ENCODE results near the gene DCLK1. TPM values are rescaled to one million over a fixed set of nuclear protein-coding genes. Genes with fewer than 3 reads are reported as not detected.

The DCLK1 gene
- total RNA-seq, 1 donor from 2014 or later, result 4.5 TPM

DNA sequence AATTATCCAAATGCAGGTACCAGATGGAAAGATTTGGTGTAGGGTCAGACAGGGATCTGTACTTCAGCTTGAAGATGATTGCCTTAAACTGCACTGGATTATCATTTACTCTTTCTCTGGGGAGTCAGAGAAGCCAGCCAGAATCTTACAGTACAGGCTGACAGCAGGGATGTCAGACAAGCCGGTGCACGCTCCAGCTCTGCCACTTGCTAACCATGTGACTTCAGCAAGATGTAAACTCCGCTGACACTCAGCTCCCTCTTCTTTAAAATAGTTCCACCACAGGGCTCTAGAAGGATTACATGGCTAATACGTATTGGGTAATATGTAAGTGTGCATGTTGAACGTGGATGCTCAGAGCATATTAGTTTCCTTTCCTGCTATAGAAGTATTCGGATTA, 403.3 kb downstream of the DCLK1 start:
- no peak for TF ChIP-seq CTCF (IDR thresholded peaks at IDR 0.05)
- ATAC-seq (no peak), DNase-seq (no peak)
- Histone ChIP-seq H3K4me1 (peaks cover 7% of the 10 kb centered on the region), H3K36me3 (no peaks in the 10 kb centered on the region), H3K27ac (no peak overlapping the region), H3K4me3 (no peak overlapping the region), H3K9me3 (no peaks in the 10 kb centered on the region), H3K27me3 (no peaks in the 10 kb centered on the region)
- intact Hi-C loops (cut with DNase I), result no loop called here

GRCh38 chr13:35724446-35724845, 406.7 kb downstream of the DCLK1 start:
- peaks cover 10% of the 10 kb centered on the region for H3K4me1 ChIP-seq
- H3K27ac ChIP-seq, result no peak overlapping the region
- ATAC-seq (no peak), DNase-seq (no peak)
- no peaks in the 10 kb centered on the region for H3K9me3 ChIP-seq
- H3K36me3 ChIP-seq, result no peaks in the 10 kb centered on the region
- H3K4me3 ChIP-seq, result no peak overlapping the region
- TF ChIP-seq CTCF (IDR thresholded peaks at IDR 0.05), result no peak
- H3K27me3 ChIP-seq, result no peaks in the 10 kb centered on the region
- intact Hi-C loops (cut with DNase I), result no loop called here

DNA sequence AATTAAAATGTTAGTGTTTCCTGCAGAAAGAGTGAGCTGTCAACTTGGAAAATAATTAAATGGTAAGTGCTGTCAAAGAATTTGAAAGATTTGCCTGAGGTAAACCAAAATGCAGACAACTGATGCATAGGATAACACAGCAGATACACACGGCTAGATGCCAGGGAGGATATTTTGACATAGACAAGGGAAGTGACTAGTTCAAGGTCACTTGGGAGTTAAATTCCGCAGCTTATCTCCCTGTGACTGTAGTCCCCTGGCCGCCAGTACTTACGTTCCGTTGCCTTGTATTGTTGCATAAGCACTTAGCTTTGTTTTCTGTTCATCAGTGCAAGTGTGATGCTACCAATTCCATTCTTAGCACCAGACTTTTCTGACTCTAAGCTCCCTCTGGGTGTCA, 407.4 kb downstream of the DCLK1 start:
- no peaks in the 10 kb centered on the region for H3K36me3 ChIP-seq
- H3K4me3 ChIP-seq, result no peak overlapping the region
- H3K9me3 ChIP-seq, result no peaks in the 10 kb centered on the region
- H3K4me1 ChIP-seq, result peaks cover 10% of the 10 kb centered on the region
- intact Hi-C loops (cut with DNase I), result no loop called here
- H3K27me3 ChIP-seq, result no peaks in the 10 kb centered on the region
- H3K27ac ChIP-seq, result no peak overlapping the region
- ATAC-seq, result no peak
- TF ChIP-seq CTCF (IDR thresholded peaks at IDR 0.05), result no peak
- DNase-seq, result no peak

GRCh38 chr13:35723053-35723461, 408.1 kb downstream of the DCLK1 start:
- no peak for DNase-seq
- intact Hi-C loops (cut with DNase I), result no loop called here
- Histone ChIP-seq H3K9me3 (no peaks in the 10 kb centered on the region), H3K27ac (no peak overlapping the region), H3K4me1 (peaks cover 10% of the 10 kb centered on the region), H3K36me3 (no peaks in the 10 kb centered on the region), H3K4me3 (no peak overlapping the region), H3K27me3 (no peaks in the 10 kb centered on the region)
- no peak for TF ChIP-seq CTCF (IDR thresholded peaks at IDR 0.05)
- ATAC-seq, result no peak

- DNase-seq (no peak), ATAC-seq (no peak)
- Histone ChIP-seq H3K36me3 (no peaks in the 10 kb centered on the region), H3K9me3 (no peaks in the 10 kb centered on the region), H3K4me1 (peaks cover 10% of the 10 kb centered on the region), H3K27ac (no peak overlapping the region), H3K4me3 (no peak overlapping the region), H3K27me3 (no peaks in the 10 kb centered on the region)
- intact Hi-C loops (cut with DNase I), result no loop called here
- TF ChIP-seq CTCF (IDR thresholded peaks at IDR 0.05), result no peak
These were observed 408.6 kb downstream of the DCLK1 start for GRCh38 chr13:35722458-35723052.

Data from upper lobe of right lung (tissue), 1 donor.